Measurements from ENCODE around the gene SH3BP4. TPM values are rescaled to one million over a fixed set of nuclear protein-coding genes. Genes with fewer than 3 reads are reported as not detected.

SH3BP4 gene
- polyA plus RNA-seq, 1 experiment, result 224 TPM

DNA sequence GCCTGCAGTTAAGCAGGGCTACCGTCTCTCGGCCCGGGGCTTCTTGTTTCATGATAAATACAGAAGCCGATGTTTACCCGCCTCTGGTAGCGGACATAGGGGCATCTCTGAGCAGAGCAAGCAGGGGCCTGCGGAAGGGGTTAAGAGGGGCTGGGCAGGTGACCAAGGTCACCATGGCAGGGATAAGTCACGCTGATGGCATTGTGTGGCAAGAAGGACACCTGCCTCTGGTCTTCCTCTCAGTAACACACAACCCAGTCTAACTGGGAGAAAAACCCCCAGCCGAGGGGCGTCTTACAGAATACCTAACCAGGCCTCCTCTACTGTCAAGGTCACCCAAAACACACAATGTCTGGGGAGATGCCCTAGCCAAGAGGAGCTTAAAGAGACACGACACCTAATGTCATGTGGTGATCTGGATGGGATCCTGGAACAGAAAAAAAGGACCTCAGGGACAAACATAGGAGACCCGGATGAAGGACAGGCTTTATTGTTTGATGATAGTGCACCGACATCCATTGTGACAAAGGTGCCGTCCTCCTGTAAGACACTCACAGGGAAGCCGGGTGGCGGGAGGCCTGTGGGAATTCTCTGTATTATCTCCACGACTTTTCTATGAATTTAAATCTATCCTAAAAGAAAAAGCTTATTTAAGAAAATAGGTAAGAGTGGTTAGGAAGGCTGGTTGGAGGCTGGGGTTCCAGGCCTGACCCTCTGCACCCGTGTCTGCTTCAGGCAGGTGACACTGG, 24.8 kb downstream of the SH3BP4 start:
- TF ChIP-seq, protein P1, sequence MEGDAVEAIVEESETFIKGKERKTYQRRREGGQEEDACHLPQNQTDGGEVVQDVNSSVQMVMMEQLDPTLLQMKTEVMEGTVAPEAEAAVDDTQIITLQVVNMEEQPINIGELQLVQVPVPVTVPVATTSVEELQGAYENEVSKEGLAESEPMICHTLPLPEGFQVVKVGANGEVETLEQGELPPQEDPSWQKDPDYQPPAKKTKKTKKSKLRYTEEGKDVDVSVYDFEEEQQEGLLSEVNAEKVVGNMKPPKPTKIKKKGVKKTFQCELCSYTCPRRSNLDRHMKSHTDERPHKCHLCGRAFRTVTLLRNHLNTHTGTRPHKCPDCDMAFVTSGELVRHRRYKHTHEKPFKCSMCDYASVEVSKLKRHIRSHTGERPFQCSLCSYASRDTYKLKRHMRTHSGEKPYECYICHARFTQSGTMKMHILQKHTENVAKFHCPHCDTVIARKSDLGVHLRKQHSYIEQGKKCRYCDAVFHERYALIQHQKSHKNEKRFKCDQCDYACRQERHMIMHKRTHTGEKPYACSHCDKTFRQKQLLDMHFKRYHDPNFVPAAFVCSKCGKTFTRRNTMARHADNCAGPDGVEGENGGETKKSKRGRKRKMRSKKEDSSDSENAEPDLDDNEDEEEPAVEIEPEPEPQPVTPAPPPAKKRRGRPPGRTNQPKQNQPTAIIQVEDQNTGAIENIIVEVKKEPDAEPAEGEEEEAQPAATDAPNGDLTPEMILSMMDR (IDR thresholded peaks at IDR 0.05; ENCODE audit: low read depth, low read length), result no peak
- DNase-seq (ENCODE audit: low read depth, low spot score), result no peak
- Histone ChIP-seq H3K27me3 (ENCODE audit: control insufficient read depth, insufficient read depth, low read length) (no peaks in the 10 kb centered on the region), H3K27ac (ENCODE audit: low read depth, low read length) (no peak overlapping the region), H3K4me3 (ENCODE audit: low read depth, low read length) (no peak overlapping the region), H3K9me3 (ENCODE audit: control insufficient read depth, insufficient read depth, low read length) (peaks cover 3% of the 10 kb centered on the region; the same call in 1 of the 2 replicates)
- ChIA-PET POLR2A (no interaction called here), CTCF (interaction anchor here (1.0 kb wide), 1 partner anchor 431 kb away, joined by 3 read pairs; no protein-coding TSS in a partner anchor)

DNA sequence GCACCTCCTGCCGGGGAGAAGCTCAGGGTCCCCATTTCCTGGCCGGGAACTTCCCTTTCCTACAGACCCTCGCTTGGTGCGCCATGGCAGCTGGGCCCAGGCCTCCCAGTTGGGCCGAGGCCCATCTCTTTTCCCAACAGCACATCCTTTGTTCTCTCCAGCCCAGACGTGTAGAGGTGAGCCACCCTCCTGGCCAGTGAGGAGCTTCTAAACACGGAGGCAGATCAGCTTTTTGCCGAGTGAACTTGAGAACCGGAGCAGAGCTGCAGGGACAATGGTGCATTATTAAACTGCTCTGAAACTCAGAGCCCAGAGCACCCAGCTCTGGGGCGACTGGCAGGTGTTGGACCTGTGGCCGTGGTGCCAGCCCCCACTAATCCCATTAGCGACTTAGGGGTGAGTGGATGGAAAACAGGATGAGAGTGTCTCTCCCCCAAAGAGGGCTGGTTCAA, 25.4 kb downstream of the SH3BP4 start:
- no peak for DNase-seq (ENCODE audit: low read depth, low spot score)
- TF ChIP-seq, protein P1 (IDR thresholded peaks at IDR 0.05; ENCODE audit: low read depth, low read length), result no peak
- peak overlapping the region; percentile 57 for H3K27ac ChIP-seq (ENCODE audit: low read depth, low read length)
- CTCF ChIA-PET, result interaction anchor here (1.0 kb wide), 1 partner anchor 432 kb away, joined by 3 read pairs; no protein-coding TSS in a partner anchor
- POLR2A ChIA-PET, result no interaction called here
- H3K9me3 ChIP-seq (ENCODE audit: control insufficient read depth, insufficient read depth, low read length), result peaks cover 3% of the 10 kb centered on the region; the same call in 1 of the 2 replicates
- no peaks in the 10 kb centered on the region for H3K27me3 ChIP-seq (ENCODE audit: control insufficient read depth, insufficient read depth, low read length)
- H3K4me3 ChIP-seq (ENCODE audit: low read depth, low read length), result no peak overlapping the region

DNA sequence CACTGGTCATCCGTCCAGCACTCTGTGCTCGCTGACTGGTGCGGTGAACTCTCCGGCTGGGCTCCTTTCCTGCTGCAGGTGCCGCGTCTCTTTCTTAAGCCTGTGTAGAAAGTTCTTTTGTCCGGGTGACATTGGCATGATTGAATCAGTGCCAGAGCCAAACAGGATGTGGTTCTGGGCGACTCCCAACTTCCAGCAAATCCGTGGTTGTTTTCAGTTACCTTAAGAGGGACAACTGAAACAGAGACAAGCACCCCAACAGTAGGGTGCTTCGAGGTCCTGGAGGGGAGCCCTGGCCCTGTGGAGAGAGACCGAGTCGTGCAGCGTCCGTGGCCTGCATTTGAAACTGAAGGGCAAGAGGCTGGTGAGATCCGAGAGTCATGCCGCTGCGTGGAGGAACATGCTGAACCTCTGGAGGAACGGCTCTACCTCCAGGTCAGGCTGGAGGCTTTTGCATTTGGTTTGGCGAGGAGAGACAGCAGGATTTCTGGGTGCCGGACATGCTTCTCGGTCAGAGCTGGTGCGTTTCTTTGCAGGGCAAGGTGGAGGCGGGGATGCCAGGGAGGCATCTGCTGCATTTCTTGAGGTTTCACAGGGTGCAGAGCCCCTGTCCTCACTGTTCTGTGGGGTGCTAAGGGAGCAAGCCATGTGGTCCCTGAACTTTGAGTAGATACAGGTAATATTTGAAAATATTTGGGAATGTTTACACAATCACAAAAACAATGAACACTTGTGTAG, 26.8 kb downstream of the SH3BP4 start:
- Histone ChIP-seq H3K9me3 (ENCODE audit: control insufficient read depth, insufficient read depth, low read length) (peaks cover 3% of the 10 kb centered on the region; the same call in 1 of the 2 replicates), H3K27me3 (ENCODE audit: control insufficient read depth, insufficient read depth, low read length) (no peaks in the 10 kb centered on the region), H3K4me3 (ENCODE audit: low read depth, low read length) (no peak overlapping the region), H3K27ac (ENCODE audit: low read depth, low read length) (peak overlapping the region; percentile 52)
- no peak for DNase-seq (ENCODE audit: low read depth, low spot score)
- POLR2A ChIA-PET, result no interaction called here
- TF ChIP-seq, protein P1 (IDR thresholded peaks at IDR 0.05; ENCODE audit: low read depth, low read length), result no peak
- CTCF ChIA-PET, result no interaction called here

DNA sequence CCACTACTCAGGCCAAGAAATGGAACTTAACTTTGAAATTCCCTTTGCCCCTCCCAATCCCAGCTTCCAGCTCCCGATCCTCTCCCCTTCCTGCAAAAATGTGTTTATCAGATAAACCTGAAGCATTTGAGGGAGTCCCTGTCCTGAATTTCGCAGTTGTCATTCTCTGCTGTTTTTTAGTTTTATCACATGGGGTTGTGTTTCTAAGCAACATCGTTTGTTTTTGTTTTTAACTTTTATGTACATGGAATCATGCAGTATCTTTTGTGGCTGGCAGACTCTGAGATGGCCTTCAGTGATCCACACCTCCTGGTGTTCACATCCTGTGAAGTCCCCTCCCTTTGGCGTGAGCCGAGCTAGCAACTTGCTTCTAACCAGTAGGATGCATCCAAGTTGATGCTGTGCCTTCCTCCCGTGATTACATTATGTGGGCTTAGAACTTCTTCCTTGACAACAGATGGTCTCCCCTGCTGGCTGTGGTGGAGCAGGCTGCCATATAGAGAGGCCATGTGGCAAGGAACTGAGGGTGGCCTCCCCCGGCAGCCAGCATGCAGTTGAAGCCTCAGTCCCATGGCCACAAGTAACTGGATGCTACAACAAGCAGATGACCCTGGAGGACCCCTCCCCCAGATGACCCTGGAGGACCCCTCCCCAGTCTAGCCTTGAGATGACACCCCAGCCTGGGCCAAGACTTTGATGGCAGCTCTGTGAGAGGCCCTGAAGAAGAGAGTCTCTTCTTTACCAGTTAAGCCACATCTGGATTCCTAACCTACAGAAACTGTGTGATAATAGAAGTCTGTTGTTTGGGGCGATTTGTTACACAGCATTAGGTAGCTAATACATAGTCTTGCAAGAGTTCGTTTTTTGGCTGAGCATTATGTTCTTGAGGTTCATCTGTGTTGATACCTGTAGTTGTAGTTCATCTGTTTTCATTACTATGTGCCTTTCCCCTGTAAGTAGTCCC, 27.7 kb downstream of the SH3BP4 start:
- TF ChIP-seq, protein P1 (IDR thresholded peaks at IDR 0.05; ENCODE audit: low read depth, low read length), result no peak
- DNase-seq (ENCODE audit: low read depth, low spot score), result no peak
- CTCF ChIA-PET, result no interaction called here
- Histone ChIP-seq H3K27ac (ENCODE audit: low read depth, low read length) (peak overlapping the region; percentile 93), H3K4me3 (ENCODE audit: low read depth, low read length) (no peak overlapping the region), H3K27me3 (ENCODE audit: control insufficient read depth, insufficient read depth, low read length) (no peaks in the 10 kb centered on the region), H3K9me3 (ENCODE audit: control insufficient read depth, insufficient read depth, low read length) (peaks cover 3% of the 10 kb centered on the region; the same call in 1 of the 2 replicates)
- POLR2A ChIA-PET, result no interaction called here
